OCI-LY7 (cell line): ENCODE results near the gene CCSER2.
"Not testable (repeated sequence)": the region's sequence is repeated elsewhere in the genome, so short reads cannot be mapped to it uniquely, and the experiment has no call there.

Experiments used
- CTCF ChIP-seq: fragments of 200-600 bp; sonication (generic); conservative IDR thresholded peaks from 2 replicates; pipeline ENCODE4 v1.5.1; 2014; ENCODE audit warnings: mild to moderate bottlenecking, antibody characterized with exemption, low read length, moderate library complexity, mixed read lengths
- EZH2phosphoT487 ChIP-seq: fragments of 200-600 bp; sonication (generic); IDR thresholded peaks from 2 replicates; pipeline ENCODE4 v1.6.1; 2018; ENCODE audit warnings: low read depth, borderline replicate concordance, mild to moderate bottlenecking, mixed run types, antibody characterized with exemption, low read length, moderate library complexity, mixed read lengths

GRCh38 chr10:84323566-84323965 lies 4.8 kb upstream of the CCSER2 start:
- not testable (repeated sequence) for TF ChIP-seq CTCF, EZH2phosphoT487
